Endometrial microvascular endothelial cells (primary cell): ENCODE measurements around the gene STMN1. TPM values are rescaled to one million over a fixed set of nuclear protein-coding genes. Genes with fewer than 3 reads are reported as not detected.

ENCODE experiments used
- in situ Hi-C: cut with HindIII; loops from 2 replicates; pipeline ENCODE4 v1.10.0; 2017; ENCODE audit warnings: low sequenced_read_pairs, low pct_unique_long_range_greater_than_20kb; ENCODE audit errors: inconsistent ontology term
- total RNA-seq: library from RNA; depleted of rRNA; stranded (reverse); fragments of >200 nt; gene quantifications from one replicate; pipeline ENCODE4 v1.2.3, GENCODE V29; 2015; ENCODE audit errors: inconsistent ontology term

The STMN1 gene
- total RNA-seq, 1 donor from 2014 or later: 92.3 TPM

DNA sequence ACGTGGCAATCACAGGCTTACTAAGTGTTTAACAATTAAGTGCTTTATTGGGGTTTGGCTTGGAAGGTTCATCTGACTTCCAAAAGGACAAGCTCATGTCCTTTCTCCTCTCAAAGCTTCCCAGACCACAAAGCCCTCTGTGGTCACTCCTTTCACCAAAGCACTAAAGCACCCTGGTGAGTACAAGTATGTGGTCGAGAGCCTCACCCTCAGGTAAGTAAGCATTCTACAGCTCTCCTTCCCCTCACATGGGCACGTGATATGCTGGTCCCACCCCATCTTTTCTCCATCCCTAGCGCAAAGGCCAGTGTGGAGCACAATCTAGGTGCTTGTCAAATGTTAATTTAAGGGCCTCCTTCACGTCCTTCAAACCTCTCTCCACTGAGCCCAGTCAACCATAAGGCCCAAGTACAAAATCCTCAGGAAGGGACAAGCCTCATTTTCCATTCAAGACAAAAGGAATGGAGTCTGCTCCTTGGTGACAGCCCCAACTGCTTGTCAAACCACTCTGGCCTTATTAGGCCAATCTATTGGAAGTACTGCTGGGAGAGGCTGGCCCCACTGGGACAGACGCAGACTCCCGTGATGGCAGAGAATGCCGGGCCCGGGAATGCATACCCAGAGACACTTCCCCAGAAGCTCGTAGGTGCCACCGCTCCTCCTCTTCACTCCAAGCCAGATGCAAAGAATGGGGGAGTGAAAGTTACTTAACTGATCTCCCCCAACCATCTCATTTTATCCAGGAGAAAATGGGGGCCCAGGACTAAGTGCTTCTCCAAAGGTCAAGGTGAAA, 7.8 kb downstream of the STMN1 start:
- in situ Hi-C loops: loop anchor here (10.0 kb wide), 1 partner anchor 96 kb away; the partner anchor contains the start of gene PAFAH2

DNA sequence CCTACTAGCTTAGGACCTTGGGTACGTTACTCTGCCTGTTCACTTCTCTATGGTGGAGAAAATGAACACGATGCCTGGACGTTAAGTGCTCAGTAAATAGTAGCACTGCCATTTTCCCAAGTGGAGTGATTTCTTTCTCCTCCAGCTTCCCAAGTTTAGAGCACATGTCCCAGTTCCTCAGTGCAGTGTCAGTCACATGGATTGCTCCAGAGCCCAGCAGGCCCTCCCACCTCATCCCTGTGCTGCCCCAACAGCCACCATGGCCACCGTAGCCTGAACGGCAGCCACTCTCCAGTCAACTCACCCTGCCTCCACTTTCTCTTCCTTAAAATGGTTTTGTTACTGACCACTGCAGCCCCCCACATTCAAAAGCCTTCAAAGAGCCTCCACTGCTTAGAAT, 8.5 kb downstream of the STMN1 start:
- in situ Hi-C loops: loop anchor here (10.0 kb wide), 1 partner anchor 97 kb away; the partner anchor contains the start of gene PAFAH2

DNA sequence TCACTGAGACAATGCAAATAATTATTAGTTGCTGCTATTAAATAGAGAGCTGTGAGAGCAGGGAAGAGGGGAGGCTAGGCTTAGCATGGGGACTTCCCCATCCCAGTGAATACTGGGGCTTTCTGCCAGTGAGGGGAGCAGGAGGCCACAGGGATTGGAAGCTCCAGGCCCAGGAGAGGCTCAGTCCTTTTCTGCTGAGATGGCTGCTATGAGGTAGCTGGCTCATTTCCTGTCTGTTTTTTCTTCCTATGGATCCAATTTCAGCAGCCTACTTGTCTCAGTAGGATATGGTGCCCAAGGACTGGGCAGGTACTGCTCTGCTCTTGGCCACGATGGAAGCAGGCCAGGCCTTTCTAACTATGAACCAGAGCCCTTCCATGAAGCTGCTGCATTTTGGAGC, 10.0 kb downstream of the STMN1 start:
- in situ Hi-C loops: loop anchor here (10.0 kb wide), 1 partner anchor 99 kb away; the partner anchor contains the start of gene PAFAH2

DNA sequence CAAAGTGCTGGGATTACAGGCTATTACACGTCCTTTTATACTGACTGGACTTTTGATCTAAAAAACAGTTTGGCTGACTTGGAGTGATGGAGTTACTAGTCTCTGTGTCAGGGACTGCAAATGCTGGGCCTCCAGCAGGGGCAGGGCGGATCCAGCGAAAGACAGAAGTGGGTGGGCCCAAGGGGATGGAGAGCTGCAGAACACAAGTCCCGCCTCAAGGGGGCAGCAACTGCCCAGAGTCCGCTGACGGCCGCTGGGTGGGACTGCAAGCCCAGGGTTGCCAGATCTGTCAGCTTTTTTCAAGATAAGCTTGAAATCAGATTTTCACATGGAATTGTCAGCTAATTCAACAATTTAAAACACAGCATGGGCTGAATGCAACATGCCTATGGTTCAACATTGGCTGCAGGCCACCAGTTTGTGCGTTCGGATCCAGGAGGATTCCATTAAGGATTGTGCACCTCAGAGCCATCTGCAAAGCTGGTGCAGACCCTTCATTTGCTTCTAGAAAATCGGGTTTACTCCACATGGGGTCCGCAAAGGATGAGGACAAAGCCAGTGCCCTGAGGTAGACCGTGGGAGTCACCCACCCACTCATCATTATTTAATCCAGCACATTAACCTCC, 10.7 kb downstream of the STMN1 start:
- in situ Hi-C loops: loop anchor here (10.0 kb wide), 1 partner anchor 99 kb away; the partner anchor contains the start of gene PAFAH2

DNA sequence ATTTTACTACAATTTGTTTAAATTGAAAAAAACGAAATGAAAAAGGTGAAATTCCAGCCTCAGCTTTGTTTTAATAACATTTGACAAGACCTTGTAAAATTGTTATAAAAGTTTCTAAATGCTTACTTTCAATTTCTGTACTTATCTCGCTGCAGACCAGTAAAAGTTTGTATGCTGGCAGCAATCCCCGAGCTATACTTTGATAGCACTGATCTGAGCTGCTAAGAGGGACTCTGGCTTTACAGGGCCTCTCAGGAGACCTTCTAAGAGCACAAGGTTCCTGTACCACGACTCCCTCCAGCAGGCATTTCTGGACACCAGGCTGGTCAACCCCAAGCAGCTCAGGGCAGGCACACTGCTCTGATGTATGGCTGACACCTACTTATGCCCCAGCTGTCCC, 13.1 kb downstream of the STMN1 start:
- in situ Hi-C loops: loop anchor here (10.0 kb wide), 1 partner anchor 102 kb away; the partner anchor contains the start of gene PAFAH2

DNA sequence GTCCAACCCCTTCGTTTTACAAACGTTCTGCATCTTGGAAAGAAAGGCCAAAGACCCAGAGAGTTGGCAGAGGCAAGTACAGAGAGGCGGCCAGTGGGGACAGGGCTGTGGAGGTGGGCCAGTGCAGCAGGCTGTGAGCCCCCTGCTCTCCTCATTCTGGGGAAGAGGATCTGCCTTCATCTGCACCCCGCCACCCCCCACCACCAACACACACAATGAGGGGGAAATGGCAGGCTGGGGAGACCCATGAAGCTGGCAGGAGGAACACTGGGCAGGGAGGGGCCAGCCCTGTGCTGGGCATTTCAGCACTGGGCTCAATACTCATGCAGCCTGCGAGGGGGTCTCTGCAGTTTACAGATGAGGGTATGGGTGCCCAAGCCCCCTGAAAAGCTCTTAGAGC, 14.6 kb downstream of the STMN1 start:
- in situ Hi-C loops: loop anchor here (10.0 kb wide), 1 partner anchor 103 kb away; the partner anchor contains the start of gene PAFAH2

DNA sequence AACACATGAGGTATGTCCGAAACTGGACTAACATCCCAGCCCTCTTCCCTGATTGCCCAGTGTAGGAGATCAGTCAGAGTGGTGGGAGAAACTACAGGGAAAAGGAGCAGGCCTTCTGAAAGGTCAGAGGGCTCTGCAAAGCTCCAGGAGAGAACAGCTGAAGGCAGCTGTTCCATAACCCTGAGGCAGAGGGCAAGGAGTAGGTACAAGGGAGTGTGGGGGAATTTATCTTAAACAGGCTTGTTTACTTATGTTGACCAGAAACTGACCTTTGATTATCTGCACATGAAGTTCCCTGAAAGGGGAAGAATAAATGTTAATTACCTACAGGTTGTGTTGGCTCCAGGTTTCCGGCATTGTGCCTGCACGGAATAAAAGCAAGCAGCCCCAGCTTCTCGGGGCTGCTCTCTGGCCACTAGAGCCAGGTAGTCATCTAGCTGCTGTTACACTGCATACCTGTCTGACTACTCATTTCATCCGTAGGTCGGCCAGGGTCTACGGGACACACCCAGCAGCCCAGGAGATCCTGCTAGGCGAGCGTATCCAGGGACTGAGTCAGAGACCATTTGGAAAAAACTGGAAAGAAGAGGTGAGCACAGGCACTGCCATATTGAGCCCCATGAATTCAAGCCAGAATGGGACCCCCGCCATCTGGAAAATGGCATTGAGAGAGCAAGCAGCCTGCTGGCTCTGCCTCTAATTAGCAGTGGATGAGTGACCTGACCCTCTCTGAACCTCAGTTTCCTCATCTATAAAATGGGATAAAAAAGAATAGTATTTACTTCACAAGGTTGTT, 15.8 kb downstream of the STMN1 start:
- in situ Hi-C loops: loop anchor here (10.0 kb wide), 1 partner anchor 104 kb away; the partner anchor contains the start of gene PAFAH2

DNA sequence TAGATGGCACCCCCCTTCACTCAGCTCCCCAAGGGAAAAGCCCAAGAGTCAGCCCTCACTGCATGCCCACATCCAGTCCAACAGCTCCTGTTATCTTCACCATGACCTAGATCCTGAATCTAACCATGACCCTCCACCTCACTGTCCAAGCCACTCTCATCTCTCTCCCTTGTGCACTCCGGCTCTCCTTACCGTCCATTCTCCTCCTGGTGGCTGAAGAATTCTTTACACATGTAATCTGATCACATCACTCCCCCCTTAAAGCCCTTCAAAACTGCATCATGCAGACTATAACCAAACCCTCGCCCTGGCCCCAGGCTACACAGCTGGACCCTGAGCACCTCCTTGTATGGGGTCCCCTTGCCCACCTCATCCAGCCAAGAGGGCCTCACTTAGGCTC, 16.7 kb downstream of the STMN1 start:
- in situ Hi-C loops: no loop called here

DNA sequence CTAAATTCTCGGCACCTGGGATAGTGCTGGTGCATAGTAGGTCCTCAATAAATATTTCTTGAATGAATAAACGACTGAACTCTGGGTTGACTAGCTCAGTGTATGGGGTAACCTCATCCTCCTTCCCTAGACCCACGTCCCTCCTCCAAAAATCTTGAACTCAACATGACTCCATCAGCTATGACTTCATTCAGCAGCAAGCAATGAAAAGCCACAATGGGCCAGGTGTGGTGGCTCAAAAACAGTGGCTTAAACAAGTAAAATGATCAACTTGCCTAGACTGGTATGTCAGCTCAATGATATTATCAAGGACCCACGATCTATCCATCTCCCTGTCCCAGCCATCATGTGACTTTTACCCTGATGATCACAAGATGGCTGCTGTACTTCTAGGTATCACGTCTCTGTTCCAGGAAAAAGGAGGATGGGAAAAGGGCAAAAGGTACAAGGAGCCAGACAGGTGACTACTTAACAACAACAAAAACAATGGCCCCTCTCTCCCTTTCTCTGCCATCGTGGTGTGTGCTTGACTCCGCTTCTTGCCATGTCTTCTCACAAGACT, 17.7 kb downstream of the STMN1 start:
- in situ Hi-C loops: no loop called here

DNA sequence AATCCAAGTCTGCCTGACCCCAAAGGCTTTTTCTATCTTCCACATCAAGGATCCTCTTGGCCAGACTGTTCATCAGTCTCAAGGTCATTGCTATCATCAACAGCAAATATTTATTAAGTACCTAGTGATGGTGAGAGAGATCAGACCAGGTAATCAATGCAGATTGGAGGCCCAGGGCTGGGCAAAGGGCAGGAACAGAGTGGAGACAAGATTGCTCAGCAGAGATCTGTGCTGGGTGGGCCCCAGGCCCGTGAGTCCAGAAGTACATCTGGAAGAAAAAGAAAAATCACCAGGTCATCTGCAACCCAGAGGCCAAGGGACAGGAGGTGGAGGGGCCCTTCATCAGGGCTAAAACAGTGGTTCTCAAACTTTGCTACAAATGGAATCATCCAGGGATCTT, 20.6 kb downstream of the STMN1 start:
- in situ Hi-C loops: no loop called here

DNA sequence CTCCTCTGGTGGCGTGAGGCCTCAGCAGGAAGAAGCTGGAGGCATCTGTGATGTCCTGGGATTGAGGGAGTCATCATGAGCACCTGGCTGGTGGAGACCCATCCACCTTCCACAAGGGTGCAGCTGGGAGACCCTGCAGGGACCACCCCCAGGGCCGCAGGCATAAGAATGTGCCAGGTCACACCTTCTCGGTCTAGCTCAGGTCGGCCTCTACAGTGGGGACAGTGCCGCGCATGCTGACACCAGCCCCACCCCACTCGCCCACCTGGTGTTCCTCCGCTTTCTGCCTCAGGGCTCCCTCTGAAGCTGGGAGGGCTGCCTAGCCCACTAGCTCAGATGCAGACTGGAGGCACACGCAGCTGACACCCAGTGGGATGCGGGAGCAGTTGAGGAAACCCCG, 25.0 kb downstream of the STMN1 start:
- in situ Hi-C loops: no loop called here

DNA sequence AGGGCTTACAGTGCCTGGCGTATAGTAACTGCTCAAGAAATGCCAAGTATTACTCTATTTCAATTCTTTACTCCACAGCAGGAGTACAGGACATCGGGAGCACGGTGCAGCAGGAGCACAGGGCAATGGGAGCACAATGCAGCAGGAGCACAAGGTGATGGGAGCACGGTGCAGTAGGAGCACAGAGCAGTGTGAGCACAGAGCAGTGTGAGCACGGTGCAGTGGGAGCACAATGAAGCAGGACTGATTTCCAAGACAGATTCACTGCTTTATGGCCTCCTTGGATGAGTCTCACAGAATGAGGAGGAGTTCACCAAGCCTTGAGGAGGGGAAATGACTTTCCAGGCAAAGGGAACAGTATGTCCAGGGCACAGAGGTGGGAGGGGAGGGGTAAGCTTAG, 25.7 kb downstream of the STMN1 start:
- in situ Hi-C loops: no loop called here

DNA sequence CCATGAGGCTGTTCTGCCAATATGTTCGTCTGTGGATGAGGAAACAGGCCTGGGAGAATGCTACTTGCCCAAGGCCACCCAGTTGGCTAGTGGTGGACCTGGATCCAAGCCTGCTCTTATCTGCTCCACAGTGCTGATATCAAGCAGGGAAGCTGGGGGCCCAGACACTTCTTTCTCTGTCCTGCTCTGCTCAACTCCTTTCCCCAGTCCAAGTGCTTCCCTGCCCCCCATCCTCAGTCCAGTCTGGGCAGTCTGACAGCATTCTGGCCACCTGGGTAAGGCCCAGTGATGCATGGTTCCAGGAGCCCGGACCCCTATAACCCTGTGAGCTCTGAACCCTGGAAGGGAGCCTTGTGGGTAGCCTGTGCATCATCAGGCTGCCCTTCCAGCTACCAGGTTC, 26.5 kb downstream of the STMN1 start:
- in situ Hi-C loops: no loop called here

DNA sequence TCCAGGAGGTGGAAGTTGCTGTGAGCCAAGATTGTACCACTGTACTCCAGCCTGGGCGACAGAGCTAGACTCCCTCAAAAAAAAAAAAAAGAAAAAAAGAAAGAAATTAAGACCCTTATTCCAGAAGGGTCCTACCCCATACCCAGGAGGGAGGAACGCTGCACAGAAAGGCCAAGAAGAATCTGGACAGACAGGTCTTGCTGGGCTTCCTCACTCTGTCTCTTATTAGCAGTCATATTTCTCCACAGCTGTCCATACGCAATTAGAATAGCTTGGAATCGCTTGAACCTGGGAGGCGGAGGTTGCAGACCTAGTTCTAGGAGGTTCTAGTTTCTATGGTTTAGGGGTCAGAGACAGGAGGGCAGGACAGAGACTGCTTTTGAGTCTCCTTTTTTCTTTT, 27.5 kb downstream of the STMN1 start:
- in situ Hi-C loops: no loop called here

DNA sequence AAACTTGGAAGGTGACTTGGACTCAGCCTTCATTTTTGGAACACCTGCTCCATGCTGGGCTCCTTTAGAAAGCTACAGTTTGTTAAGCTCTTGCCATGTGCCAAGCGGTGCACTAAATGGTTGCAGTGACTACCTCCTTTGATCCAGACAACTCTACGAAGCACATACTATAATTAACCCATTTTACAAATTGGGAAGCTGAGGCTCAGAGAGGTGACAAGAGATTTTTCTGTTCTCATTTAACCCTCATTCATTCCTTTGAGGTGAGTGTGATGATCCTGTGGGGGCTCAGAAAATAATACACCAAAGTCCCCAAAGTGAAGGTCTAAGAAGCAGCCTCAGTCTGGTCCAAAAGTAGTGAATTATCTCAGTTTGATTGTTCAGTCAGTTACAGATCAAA, 29.1 kb downstream of the STMN1 start:
- in situ Hi-C loops: no loop called here

DNA sequence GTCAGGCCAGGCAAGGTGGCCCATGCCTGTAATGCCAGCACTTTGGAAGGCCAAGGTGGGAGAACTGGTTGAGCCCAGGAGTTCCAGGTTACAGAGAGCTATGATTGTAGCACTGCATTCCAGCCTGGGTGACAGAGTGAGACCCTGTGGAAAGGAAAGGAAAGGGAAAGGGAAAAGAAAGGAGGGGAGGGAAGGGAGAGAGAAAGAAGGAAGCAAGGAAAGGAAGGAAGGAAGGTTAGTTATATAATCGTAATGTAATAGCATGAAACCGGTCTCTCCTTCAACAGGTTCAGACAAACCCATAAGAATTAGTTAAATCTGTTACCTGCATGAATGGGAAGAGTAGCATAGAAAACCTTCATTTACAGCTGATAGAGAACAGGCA, 29.5 kb downstream of the STMN1 start:
- in situ Hi-C loops: no loop called here

DNA sequence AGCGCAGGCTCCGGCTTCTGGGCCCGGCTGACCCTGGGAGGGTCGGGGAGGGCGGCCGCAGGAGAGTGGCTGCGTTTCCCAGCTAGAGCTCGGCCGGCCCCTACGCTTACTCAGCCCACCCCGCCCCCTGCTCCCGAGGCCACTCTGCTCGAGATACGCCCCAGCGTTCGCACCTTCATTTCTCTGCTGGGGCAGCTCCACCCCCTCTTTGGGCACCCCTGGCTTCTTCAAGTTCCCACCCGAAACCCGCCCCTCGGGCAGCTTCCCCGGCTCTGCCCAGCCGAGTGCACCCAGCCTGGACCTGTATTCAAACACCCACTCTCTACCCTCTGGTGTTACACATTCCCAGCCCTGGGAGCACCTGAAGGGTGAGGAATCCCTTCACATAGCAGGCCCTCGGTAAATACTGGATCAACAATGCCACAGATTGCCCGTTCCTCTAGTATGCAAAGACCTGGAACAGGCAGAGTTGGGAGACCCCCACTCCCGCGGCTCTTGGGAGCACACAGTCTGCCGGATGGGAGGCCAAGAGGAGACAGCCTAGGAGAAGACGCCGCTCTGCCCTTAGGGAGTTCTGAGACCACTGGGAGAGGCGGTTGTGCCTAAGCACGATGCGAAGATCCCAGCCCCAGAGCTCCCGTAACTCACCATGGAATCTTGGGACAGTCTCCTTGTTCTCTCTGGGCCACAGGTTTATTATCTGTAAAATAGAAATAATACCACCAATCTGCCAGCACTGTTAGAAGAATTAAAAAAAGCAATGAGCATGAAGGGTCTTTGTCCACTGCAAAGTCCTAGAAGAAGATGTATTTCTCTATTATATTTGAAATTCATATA, 30.1 kb downstream of the STMN1 start:
- in situ Hi-C loops: no loop called here

DNA sequence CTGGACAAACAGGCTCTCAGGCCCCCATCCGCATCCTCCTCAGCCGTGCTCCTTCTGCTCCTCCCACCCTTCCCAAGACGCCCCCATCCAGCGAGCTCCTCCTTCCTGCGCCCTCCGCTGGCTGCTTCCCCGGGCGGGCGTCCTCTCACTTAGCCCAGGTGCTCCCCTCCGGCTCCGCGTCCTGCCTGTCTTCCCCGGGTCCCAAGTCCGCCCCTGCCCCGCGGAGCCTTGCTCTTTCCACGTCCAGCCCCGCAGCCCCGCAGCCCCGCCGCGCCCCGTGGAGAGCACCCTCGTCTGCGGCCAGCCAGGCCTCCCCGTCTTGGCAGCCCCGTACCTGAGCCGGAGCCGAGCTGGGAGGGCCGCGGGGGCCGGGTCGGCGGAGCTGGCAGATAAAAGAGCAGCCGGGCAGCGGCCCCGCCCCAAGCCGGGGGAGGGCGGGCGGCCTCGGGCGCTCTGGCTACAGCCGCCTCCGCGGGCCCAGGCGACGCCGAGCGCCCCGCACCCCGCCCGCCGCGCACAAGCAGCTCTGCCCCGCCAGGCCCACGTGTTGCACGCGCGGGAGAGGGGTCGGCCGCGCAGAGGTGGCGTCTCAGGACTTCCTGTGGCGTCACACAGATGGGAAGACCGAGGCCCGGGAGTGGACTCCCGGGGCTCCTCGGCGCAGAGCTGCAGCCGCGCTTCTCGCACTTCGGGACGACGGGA, 30.9 kb downstream of the STMN1 start, which contains the start of gene PAQR7:
Gene PAQR7 (minus strand): TSS at position 555 of the 702 bp plus-strand sequence. CDS start 11,869 bp downstream, outside the sequence.
- in situ Hi-C loops: no loop called here
